NOMO-1 treated with DMSO at 0.1 percent for 48 hours (cell line): ENCODE measurements around the gene CHGA.

ENCODE experiments used
- DNase-seq: peaks from one replicate; lab custom pipeline; 2025; ENCODE audit not compliant: unreplicated experiment; lab: John Stamatoyannopoulos, UW

Gene CHGA

GRCh38 chr14:92976268-92976667 lies 53.3 kb downstream of the CHGA start:
- no peak for DNase-seq

DNA sequence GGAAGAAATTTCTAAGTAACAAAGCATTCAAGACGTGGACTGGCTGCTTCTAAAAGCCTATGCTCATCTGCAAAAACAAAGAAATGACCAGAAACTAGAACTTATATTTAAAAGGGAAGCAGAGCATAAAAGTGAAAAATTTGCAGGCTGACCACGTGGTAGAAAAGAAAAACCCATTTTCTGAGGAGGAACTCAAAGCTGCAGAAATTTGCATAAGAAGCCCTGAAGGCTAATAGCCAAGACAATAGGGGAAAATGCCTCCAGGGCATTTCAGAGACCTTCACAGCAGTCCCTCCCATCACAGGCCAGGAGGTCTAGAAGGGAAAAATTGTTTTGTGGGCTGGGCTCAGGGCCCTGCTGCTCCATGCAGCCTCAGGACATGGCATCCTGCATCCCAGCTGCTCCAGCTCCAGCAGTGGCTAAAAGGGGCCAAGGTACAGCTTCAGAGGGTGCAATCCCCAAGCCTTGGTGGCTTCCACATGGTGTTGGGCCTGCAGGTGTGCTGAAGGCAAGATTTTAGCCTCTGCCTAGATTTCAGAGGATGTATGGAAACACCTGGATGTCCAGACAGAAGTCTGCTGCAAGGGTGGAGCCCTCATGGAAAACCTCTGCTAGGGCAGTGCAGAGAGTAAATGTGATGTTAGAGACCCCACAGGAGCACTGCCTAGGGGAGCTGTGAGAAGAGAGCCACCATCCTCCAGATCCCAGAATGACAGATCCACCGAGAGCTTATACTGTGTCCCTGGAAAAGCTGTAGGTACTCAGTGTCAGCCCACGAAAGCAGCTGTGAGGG lies 55.5 kb downstream of the CHGA start:
- no peak for DNase-seq

DNA sequence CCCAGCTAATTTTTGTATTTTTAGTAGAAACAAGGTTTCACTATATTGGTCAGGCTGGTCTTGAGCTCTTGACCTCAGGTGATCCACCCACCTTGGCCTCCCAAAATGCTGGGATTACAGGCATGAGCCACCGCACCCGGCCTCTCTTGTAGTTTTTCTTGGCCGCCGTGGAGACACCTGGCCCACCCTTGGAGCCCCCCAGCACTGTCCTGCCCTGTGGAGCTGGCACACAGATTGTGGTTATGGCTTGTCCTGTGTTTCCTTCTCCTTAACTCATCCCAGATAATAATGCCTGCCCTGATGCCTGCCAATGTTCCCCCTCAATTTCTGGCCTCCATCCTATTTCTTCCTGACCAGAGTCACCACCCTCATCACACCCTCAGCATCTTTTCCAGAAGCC lies 57.9 kb downstream of the CHGA start:
- DNase-seq: no peak

GRCh38 chr14:92981726-92982125 lies 58.8 kb downstream of the CHGA start:
- DNase-seq: no peak

- no peak for DNase-seq
These were observed 60.0 kb downstream of the CHGA start for GRCh38 chr14:92982956-92983355.

GRCh38 chr14:92984082-92984788 lies 61.3 kb downstream of the CHGA start:
- DNase-seq: no peak
